Neural cell (in vitro differentiated cells): ENCODE measurements around the gene FBXO8. TPM values are rescaled to one million over a fixed set of nuclear protein-coding genes. Genes with fewer than 3 reads are reported as not detected.

Experiments used
- H2AFZ ChIP-seq: fragments of 200-600, 300-800 bp; sonication (generic), shearing (Covaris generic); 2 replicates; pipeline ENCODE4 v1.6.0; 2014; ENCODE audit warnings: low read depth, mild to moderate bottlenecking, antibody characterized with exemption, low read length, moderate library complexity
- H3F3A ChIP-seq: fragments of 200-600 bp; shearing (Covaris generic); 2 replicates; pipeline ENCODE4 v1.6.1; 2016; ENCODE audit warnings: mild to moderate bottlenecking, moderate library complexity, mixed read lengths, antibody characterized with exemption, low read length; ENCODE audit not compliant: insufficient read depth, poor library complexity, severe bottlenecking
- H3K27ac ChIP-seq: fragments of 200-600, 300-800 bp; sonication (generic), shearing (Covaris generic); 2 replicates; pipeline ENCODE4 v1.5.1; 2014; ENCODE audit warnings: mild to moderate bottlenecking, low read length, moderate library complexity
- H3K27me3 ChIP-seq: fragments of 300-800, 200-600 bp; sonication (generic), shearing (Covaris generic); 2 replicates; pipeline ENCODE4 v1.6.0; 2014; ENCODE audit warnings: mild to moderate bottlenecking, low read depth, low read length, moderate library complexity; ENCODE audit not compliant: insufficient read depth
- H3K36me3 ChIP-seq: fragments of 300-800, 200-600 bp; sonication (generic), shearing (Covaris generic); 2 replicates; pipeline ENCODE4 v1.5.1; 2014; ENCODE audit warnings: mild to moderate bottlenecking, antibody characterized with exemption, low read length, moderate library complexity; ENCODE audit not compliant: insufficient read depth
- H3K4me2 ChIP-seq: fragments of 300-800, 200-600 bp; sonication (generic), shearing (Covaris generic); 2 replicates; pipeline ENCODE4 v1.6.0; 2014; ENCODE audit warnings: mild to moderate bottlenecking, low read length
- H3K4me3 ChIP-seq: fragments of 300-800, 200-600 bp; sonication (generic), shearing (Covaris generic); 2 replicates; pipeline ENCODE4 v1.5.1; 2014; ENCODE audit warnings: mild to moderate bottlenecking, low read length, moderate library complexity
- H3K79me2 ChIP-seq: fragments of 200-600 bp; shearing (Covaris generic); replicated peaks from 2 replicates; pipeline ENCODE4 v1.6.0; 2014; ENCODE audit warnings: mild to moderate bottlenecking, low read length, moderate library complexity; ENCODE audit not compliant: insufficient read depth
- H3K9ac ChIP-seq: fragments of 300-800, 200-600 bp; sonication (generic), shearing (Covaris generic); 2 replicates; pipeline ENCODE4 v1.6.1; 2016; ENCODE audit warnings: mild to moderate bottlenecking, low read length, mixed read lengths
- H3K9me2 ChIP-seq: fragments of 200-600 bp; shearing (Covaris generic); 2 replicates; pipeline ENCODE4 v1.6.1; 2016; ENCODE audit warnings: mild to moderate bottlenecking, low read length, mixed read lengths; ENCODE audit not compliant: insufficient read depth
- H3K9me3 ChIP-seq: fragments of 200-600, 300-800 bp; sonication (generic), shearing (Covaris generic); 2 replicates; pipeline ENCODE4 v1.6.1; 2016; ENCODE audit warnings: mild to moderate bottlenecking, mixed run types, low read length, moderate library complexity, mixed read lengths
- H4K20me1 ChIP-seq: fragments of 200-600 bp; shearing (Covaris generic); 2 replicates; pipeline ENCODE4 v1.6.1; 2016; ENCODE audit warnings: mild to moderate bottlenecking, mixed run types; ENCODE audit not compliant: insufficient read depth
- EP300 ChIP-seq: fragments of 450-650 bp; conservative IDR thresholded peaks from 2 replicates; pipeline ENCODE4 v1.6.1; 2014; ENCODE audit warnings: antibody characterized with exemption, mild to moderate bottlenecking, moderate library complexity; ENCODE audit not compliant: poor library complexity, severe bottlenecking
- EZH2 ChIP-seq: fragments of 200-600, 300-800 bp; shearing (Covaris generic), sonication (generic); IDR thresholded peaks from 2 replicates; pipeline ENCODE4 v1.6.1; 2014; ENCODE audit warnings: antibody characterized with exemption, low read length, borderline replicate concordance, mild to moderate bottlenecking; ENCODE audit not compliant: insufficient read depth, poor library complexity, severe bottlenecking
- MXI1 ChIP-seq: fragments of 450-650 bp; conservative IDR thresholded peaks from 2 replicates; pipeline ENCODE4 v1.6.1; 2014; ENCODE audit warnings: antibody characterized with exemption, mild to moderate bottlenecking; ENCODE audit not compliant: poor library complexity, severe bottlenecking
- POLR2AphosphoS5 ChIP-seq: IDR thresholded peaks from 2 replicates; pipeline ENCODE4 v1.6.1; 2012
- RAD21 ChIP-seq: fragments of 450-650 bp; conservative IDR thresholded peaks from 2 replicates; pipeline ENCODE4 v1.6.1; 2014; ENCODE audit warnings: antibody characterized with exemption, mild to moderate bottlenecking, moderate library complexity
- SMC3 ChIP-seq: fragments of 450-650 bp; conservative IDR thresholded peaks from 2 replicates; pipeline ENCODE4 v1.6.1; 2014; ENCODE audit warnings: antibody characterized with exemption, mild to moderate bottlenecking, moderate library complexity; ENCODE audit not compliant: poor library complexity
- TAF1 ChIP-seq: IDR thresholded peaks from 2 replicates; pipeline ENCODE4 v1.6.1; 2012; ENCODE audit warnings: low read depth
- polyA plus RNA-seq: library from polyadenylated mRNA; depleted of rRNA; stranded (reverse); fragments of >200 nt; gene quantifications from 2 replicates; pipeline ENCODE4 v1.2.3, GENCODE V29; 2014
- TF ChIP-seq, protein P1 (sequence below): fragments of 450-650 bp; IDR thresholded peaks from 2 replicates; pipeline ENCODE4 v1.5.1; 2014; ENCODE audit warnings: antibody characterized with exemption, mild to moderate bottlenecking, moderate library complexity; ENCODE audit not compliant: poor library complexity, severe bottlenecking
- TF ChIP-seq, protein P2 (sequence below): IDR thresholded peaks from 2 replicates; pipeline ENCODE4 v1.6.1; 2012; ENCODE audit warnings: borderline replicate concordance

Gene FBXO8
- polyA plus RNA-seq, 1 donor from 2014 or later = 29.3 TPM

DNA sequence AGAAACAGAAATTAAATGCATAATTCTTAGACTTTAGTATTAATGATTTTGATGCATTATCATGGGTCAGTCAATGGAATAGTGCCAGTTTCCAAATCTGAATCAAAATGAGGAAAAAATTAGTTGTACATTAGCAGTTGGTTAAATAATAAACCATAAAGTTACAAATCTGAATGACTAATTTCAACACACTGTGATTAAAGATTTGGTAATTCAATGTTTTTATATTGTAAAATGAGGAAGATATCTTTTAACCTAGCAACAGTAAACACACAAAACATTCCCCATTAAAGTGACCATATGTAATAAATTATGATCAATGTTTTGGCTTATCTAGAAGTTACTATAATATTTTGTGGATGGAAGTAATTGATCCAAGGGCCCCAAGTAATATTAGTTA is 1.6 kb downstream of the FBXO8 start:
- Histone ChIP-seq H3K9me3 (no peaks in the 10 kb centered on the region), H3K79me2 (peaks cover 61% of the 10 kb centered on the region), H3K4me2 (peak overlapping the region; percentile 82), H3K9ac (no peak overlapping the region), H4K20me1 (no peaks in the 10 kb centered on the region), H3K36me3 (no peaks in the 10 kb centered on the region), H3K4me3 (peak overlapping the region; percentile 80), H2AFZ (no peak overlapping the region), H3K9me2 (no peaks in the 10 kb centered on the region), H3K27me3 (no peaks in the 10 kb centered on the region), H3K27ac (no peak overlapping the region), H3F3A (no peaks in the 10 kb centered on the region)
- TF ChIP-seq POLR2AphosphoS5 = no peak
- no peak for TF ChIP-seq TAF1
- no peak for TF ChIP-seq EZH2
- TF ChIP-seq, protein P1, sequence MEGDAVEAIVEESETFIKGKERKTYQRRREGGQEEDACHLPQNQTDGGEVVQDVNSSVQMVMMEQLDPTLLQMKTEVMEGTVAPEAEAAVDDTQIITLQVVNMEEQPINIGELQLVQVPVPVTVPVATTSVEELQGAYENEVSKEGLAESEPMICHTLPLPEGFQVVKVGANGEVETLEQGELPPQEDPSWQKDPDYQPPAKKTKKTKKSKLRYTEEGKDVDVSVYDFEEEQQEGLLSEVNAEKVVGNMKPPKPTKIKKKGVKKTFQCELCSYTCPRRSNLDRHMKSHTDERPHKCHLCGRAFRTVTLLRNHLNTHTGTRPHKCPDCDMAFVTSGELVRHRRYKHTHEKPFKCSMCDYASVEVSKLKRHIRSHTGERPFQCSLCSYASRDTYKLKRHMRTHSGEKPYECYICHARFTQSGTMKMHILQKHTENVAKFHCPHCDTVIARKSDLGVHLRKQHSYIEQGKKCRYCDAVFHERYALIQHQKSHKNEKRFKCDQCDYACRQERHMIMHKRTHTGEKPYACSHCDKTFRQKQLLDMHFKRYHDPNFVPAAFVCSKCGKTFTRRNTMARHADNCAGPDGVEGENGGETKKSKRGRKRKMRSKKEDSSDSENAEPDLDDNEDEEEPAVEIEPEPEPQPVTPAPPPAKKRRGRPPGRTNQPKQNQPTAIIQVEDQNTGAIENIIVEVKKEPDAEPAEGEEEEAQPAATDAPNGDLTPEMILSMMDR = no peak
- TF ChIP-seq, protein P2, sequence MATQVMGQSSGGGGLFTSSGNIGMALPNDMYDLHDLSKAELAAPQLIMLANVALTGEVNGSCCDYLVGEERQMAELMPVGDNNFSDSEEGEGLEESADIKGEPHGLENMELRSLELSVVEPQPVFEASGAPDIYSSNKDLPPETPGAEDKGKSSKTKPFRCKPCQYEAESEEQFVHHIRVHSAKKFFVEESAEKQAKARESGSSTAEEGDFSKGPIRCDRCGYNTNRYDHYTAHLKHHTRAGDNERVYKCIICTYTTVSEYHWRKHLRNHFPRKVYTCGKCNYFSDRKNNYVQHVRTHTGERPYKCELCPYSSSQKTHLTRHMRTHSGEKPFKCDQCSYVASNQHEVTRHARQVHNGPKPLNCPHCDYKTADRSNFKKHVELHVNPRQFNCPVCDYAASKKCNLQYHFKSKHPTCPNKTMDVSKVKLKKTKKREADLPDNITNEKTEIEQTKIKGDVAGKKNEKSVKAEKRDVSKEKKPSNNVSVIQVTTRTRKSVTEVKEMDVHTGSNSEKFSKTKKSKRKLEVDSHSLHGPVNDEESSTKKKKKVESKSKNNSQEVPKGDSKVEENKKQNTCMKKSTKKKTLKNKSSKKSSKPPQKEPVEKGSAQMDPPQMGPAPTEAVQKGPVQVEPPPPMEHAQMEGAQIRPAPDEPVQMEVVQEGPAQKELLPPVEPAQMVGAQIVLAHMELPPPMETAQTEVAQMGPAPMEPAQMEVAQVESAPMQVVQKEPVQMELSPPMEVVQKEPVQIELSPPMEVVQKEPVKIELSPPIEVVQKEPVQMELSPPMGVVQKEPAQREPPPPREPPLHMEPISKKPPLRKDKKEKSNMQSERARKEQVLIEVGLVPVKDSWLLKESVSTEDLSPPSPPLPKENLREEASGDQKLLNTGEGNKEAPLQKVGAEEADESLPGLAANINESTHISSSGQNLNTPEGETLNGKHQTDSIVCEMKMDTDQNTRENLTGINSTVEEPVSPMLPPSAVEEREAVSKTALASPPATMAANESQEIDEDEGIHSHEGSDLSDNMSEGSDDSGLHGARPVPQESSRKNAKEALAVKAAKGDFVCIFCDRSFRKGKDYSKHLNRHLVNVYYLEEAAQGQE = no peak
- TF ChIP-seq RAD21 = no peak
- TF ChIP-seq EP300 = no peak
- TF ChIP-seq SMC3 = no peak
- TF ChIP-seq MXI1 = no peak

DNA sequence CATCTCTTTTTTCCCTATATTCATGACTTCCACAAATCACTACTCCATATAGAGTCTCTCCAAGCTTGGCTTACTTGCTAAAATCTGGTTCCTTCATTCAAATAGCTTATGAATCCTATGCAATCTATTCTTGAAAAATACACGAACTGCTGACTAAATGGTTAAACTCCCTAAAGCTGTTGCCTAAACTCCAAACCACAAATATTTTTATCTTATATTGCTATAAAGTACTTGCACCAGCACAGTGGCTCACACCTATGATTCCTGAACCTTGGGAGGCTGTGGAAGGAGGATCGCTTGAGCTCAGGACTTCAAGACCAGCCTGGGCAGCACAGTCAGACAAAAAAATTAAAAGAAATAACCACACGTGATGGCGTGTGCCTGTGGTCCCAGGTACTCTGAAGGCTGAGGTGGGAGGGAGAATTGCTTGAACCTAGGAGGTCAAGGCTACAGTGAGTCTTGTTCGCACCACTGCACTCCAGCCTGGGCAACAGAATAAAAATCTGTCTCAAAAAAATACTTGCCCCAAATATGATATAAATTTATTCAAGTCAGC is 2.2 kb downstream of the FBXO8 start:
- no peaks in the 10 kb centered on the region for H3K27me3 ChIP-seq
- H2AFZ ChIP-seq = no peak overlapping the region
- no peak overlapping the region for H3K4me2 ChIP-seq
- TF ChIP-seq TAF1 (no peak), POLR2AphosphoS5 (no peak), RAD21 (no peak), EP300 (no peak), SMC3 (no peak), EZH2 (no peak), MXI1 (no peak)
- TF ChIP-seq, protein P2 = no peak
- TF ChIP-seq, protein P1 = no peak
- H3K9ac ChIP-seq = no peak overlapping the region
- no peaks in the 10 kb centered on the region for H3K9me3 ChIP-seq
- no peaks in the 10 kb centered on the region for H3K9me2 ChIP-seq
- H4K20me1 ChIP-seq = no peaks in the 10 kb centered on the region
- H3K79me2 ChIP-seq = peaks cover 59% of the 10 kb centered on the region
- H3K36me3 ChIP-seq = no peaks in the 10 kb centered on the region
- peak overlapping the region; percentile 80 for H3K4me3 ChIP-seq
- no peak overlapping the region for H3K27ac ChIP-seq
- H3F3A ChIP-seq = no peaks in the 10 kb centered on the region
